Astrocyte of the spinal cord (primary cell): Measurements from ENCODE around the gene STPG4.
A peak's percentile ranks its signal among the peaks of the same experiment; 100 is the strongest.

Experiments
- DNase-seq: peaks from one replicate; pipeline ENCODE4 v3.0.0; 2011; ENCODE audit warnings: low read depth, low spot score
- H3K4me3 ChIP-seq: 2 replicates; pipeline ENCODE4 v1.5.1; 2011; ENCODE audit warnings: low read depth, mild to moderate bottlenecking, low read length, moderate library complexity
- in situ Hi-C: cut with HindIII; loops from 2 replicates; pipeline ENCODE4 v1.10.0; 2017; ENCODE audit warnings: low sequenced_read_pairs
- TF ChIP-seq, protein P1 (sequence below): IDR thresholded peaks from 2 replicates; pipeline ENCODE4 v1.5.1; 2012; ENCODE audit warnings: low read depth, mild to moderate bottlenecking, low read length, inconsistent platforms

The STPG4 gene

DNA sequence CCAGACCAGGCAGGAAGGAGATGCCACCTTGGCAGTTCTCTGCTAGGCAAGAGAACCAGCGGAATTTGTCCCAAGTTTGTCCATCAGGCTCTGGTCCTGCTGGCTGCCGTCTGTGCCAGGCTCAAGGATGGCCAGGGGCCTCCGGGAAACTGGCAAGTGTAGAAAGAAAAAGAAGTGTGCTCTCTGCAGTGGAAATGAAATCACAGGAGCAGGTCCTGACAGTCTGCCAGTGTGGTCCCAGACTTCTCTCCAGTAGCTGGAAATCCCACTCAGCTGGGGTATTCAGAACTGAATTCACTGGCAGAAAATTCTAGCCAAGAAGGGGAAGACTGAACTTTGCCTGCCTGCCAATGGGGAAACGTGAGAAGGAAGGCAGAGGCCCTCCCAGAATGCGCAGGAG, 91.0 kb downstream of the STPG4 start:
- no peak for DNase-seq
- in situ Hi-C loops = no loop called here
- TF ChIP-seq, protein P1, sequence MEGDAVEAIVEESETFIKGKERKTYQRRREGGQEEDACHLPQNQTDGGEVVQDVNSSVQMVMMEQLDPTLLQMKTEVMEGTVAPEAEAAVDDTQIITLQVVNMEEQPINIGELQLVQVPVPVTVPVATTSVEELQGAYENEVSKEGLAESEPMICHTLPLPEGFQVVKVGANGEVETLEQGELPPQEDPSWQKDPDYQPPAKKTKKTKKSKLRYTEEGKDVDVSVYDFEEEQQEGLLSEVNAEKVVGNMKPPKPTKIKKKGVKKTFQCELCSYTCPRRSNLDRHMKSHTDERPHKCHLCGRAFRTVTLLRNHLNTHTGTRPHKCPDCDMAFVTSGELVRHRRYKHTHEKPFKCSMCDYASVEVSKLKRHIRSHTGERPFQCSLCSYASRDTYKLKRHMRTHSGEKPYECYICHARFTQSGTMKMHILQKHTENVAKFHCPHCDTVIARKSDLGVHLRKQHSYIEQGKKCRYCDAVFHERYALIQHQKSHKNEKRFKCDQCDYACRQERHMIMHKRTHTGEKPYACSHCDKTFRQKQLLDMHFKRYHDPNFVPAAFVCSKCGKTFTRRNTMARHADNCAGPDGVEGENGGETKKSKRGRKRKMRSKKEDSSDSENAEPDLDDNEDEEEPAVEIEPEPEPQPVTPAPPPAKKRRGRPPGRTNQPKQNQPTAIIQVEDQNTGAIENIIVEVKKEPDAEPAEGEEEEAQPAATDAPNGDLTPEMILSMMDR = no peak
- H3K4me3 ChIP-seq = no peak overlapping the region

DNA sequence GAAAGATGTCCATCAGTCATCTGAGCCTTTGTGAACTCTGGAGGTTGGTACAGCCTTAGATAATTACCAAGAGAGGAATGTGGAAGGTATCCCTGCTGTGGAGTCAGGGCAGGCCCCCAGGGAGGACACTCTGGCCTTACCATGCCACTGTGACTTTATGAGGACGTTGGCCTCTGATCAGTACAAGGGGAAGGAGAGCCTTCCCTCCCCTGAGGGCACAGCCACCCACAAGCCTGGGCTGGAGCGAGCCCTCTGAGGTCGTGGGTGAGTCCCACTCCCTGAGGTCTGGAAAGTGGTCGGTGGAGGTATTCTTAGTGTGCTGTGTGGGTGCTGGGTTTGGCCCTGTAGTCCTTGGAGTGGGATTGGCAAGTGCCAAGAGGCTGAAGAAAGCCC, 91.6 kb downstream of the STPG4 start:
- TF ChIP-seq, protein P1 = no peak
- H3K4me3 ChIP-seq = no peak overlapping the region
- no peak for DNase-seq
- in situ Hi-C loops = no loop called here

DNA sequence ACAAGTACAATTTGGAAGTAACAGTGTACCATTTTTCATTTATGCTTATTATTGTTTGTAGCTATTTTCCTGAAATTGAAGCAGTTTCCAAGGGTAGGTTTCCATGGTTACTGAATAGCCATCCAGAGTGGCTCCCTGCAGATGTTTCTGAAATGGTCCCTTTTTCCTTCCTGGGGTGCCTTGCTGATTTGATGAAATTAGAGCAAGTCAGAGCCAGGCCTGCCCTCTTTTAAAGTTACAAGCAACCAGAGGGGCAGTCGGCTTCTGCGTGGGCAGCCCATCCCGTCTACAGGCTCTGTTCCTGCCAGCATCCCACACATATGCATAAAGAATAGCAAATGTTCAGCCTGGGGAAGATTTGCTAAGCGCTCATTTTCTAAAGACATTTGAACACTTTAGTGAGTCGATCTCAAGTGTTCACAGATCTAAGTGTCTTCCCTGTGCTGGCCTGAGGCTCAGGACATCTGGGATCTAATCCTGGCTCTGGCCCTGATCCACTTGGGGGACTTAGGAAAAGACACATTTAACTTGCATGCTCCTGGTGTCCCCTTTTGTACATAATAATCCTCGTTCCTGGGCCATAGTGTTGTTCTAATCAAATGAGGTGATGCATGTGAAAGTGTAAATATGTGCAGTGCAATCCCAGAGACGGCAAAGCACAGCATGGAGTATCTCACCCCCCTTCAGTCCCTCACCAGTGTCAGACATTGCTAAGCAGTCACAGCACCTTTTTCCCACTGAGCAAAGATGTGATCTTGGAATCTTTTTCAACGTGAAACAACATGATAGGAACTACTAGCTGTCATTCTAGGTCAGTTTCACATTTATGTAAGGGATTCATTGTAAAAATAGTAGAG, 92.2 kb downstream of the STPG4 start:
- in situ Hi-C loops = no loop called here
- TF ChIP-seq, protein P1 = no peak
- H3K4me3 ChIP-seq = no peak overlapping the region
- no peak for DNase-seq

DNA sequence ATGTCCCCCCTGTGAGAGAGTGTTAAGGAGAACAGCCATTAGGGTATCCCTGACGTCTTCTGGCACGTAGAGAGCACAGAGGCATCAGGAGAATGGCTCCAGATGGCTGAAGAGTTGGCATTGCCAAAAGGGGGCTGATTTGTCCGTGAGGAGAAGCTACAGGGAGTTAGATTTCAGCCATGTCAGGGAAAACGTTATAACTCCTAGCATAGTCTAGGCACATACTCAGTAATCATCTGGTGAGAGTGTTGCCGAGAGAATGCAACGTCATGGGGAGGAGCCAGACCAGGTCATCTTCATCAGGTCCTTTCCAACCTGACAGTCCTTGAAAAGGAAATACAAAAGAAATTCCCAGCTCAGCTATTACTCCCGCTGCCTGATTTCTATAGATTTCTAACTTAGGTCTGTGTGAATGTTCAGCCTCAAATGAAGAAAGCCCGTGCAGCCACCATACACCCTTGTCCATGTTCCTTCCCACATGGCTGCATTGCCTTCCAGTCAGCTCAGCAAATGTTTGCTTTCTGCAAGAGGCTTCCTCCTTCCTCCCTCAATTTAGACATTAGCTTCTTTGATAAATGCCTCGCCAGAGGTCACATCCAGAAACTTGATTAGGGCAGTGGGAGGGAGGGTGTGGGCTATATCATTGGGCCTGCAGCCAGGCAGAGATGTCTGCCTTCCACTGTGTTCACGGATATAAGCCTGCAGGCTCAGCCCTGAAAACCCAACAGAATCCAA, 93.0 kb downstream of the STPG4 start:
- TF ChIP-seq, protein P1 = no peak
- no peak for DNase-seq
- H3K4me3 ChIP-seq = no peak overlapping the region
- in situ Hi-C loops = no loop called here

DNA sequence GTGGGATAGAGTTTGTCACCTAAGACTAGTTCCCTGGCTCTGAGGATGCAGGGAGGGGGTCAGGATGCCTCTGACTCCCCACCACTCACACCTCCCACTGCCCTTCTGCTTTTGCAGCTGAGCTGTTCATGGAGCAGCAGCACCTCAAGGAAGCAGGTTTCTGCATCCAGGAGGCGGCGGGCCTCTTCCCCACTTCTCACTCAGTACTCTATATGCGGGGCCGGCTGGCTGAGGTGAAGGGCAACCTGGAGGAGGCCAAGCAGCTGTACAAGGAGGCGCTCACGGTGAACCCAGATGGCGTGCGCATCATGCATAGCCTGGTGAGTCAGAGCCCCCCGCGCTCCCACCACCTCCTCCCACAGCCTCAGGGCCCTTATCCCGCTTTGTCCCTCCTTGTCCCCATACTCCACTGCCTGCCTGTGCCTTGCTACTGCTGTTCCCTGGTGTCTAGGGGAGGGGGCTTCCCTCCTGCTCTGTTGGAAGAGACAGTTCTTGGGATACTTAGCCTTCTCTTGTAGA, 94.4 kb downstream of the STPG4 start:
- TF ChIP-seq, protein P1 = no peak
- DNase-seq = no peak
- in situ Hi-C loops = no loop called here
- no peak overlapping the region for H3K4me3 ChIP-seq

DNA sequence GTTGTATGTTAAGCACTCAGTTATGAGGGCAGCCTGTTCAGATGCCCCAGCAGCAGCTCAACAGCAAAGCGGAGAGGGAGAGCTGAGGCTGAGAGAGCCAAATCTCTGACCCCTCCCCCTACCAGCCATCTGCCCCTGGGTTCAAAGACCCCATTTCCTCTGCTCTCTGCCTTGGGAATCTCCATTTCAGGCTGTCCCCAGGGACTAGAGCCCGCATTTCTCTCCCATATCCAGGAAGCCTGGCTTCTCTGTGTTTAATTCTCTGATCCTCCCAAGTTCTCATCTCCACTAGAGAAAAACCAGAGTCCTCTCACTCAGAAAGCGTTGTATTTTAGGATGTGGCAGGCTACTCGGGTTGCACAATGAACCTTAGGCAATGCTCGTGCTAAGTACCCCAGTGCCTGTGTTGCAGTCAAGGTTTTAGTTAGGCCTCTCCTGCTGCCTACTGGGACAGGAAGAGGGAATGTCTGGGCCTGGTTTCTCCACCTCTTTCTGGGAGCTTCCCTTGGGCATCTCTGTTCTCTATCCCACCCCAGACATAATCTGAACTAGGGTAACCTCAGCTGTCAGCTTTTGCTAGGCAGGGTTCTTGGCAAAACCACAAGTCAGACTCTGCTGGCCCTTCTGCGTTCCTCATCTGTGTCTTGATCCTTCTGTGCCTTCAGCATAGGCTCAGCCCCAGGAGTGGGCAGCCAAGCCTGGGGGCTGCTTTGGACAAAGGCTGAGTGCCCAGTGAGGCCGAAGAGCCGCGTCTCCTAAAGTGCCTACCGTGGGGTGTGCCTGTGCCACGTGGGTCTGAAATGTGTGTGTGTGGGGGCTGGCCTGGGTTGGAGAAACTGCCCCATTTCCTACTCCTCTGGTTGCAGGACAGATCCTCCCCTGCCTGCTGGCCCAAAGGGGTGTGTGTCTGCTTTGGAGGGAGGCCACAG, 96.8 kb downstream of the STPG4 start:
- no peak overlapping the region for H3K4me3 ChIP-seq
- in situ Hi-C loops = no loop called here
- DNase-seq = peak; percentile 56
- TF ChIP-seq, protein P1 = no peak
